B cell (primary cell): ENCODE measurements around the gene KRT33A.

Experiments
- EZH2 ChIP-seq: IDR thresholded peaks from 2 replicates; pipeline ENCODE4 v1.6.1; 2012; ENCODE audit warnings: borderline replicate concordance, low read depth, mild to moderate bottlenecking, moderate library complexity, low read length; ENCODE audit not compliant: insufficient read depth, poor library complexity, severe bottlenecking
- TF ChIP-seq, protein P1 (sequence below): fragments of 200-600 bp; IDR thresholded peaks from one replicate; pipeline ENCODE4 v1.8.0; 2022; ENCODE audit warnings: antibody characterized with exemption, mild to moderate bottlenecking

DNA sequence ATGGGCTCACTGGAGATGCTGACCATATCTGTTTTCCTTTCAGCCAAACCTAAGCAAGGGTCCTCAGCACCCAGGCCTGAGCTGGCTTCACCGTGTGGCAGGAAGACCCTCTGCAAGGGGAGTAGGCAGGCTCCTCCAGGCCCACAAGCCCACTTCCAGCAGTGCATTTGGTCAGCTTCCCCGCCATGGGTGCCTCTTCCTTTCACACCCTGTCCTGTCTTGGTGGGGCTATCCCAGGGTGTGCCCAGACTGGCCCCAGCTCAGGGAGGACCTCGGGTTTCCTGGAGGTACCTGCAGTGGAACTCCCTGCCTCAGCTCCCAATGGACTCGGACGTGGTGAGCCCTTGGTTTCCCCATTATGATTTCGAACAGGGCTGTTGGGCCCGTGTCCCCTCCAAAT is 22.4 kb downstream of the KRT33A start:
- TF ChIP-seq, protein P1, sequence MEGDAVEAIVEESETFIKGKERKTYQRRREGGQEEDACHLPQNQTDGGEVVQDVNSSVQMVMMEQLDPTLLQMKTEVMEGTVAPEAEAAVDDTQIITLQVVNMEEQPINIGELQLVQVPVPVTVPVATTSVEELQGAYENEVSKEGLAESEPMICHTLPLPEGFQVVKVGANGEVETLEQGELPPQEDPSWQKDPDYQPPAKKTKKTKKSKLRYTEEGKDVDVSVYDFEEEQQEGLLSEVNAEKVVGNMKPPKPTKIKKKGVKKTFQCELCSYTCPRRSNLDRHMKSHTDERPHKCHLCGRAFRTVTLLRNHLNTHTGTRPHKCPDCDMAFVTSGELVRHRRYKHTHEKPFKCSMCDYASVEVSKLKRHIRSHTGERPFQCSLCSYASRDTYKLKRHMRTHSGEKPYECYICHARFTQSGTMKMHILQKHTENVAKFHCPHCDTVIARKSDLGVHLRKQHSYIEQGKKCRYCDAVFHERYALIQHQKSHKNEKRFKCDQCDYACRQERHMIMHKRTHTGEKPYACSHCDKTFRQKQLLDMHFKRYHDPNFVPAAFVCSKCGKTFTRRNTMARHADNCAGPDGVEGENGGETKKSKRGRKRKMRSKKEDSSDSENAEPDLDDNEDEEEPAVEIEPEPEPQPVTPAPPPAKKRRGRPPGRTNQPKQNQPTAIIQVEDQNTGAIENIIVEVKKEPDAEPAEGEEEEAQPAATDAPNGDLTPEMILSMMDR: no peak
- TF ChIP-seq EZH2: no peak
